ENCODE data around the gene POLA2.
"Not testable (repeated sequence)": the region's sequence is repeated elsewhere in the genome, so short reads cannot be mapped to it uniquely, and the experiment has no call there.

GRCh38 chr11:65332591-65332990 is 70.8 kb downstream of the POLA2 start:
- TF ChIP-seq, protein P1, sequence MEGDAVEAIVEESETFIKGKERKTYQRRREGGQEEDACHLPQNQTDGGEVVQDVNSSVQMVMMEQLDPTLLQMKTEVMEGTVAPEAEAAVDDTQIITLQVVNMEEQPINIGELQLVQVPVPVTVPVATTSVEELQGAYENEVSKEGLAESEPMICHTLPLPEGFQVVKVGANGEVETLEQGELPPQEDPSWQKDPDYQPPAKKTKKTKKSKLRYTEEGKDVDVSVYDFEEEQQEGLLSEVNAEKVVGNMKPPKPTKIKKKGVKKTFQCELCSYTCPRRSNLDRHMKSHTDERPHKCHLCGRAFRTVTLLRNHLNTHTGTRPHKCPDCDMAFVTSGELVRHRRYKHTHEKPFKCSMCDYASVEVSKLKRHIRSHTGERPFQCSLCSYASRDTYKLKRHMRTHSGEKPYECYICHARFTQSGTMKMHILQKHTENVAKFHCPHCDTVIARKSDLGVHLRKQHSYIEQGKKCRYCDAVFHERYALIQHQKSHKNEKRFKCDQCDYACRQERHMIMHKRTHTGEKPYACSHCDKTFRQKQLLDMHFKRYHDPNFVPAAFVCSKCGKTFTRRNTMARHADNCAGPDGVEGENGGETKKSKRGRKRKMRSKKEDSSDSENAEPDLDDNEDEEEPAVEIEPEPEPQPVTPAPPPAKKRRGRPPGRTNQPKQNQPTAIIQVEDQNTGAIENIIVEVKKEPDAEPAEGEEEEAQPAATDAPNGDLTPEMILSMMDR (conservative IDR thresholded peaks at IDR 0.05 in 1 of 2, IDR thresholded peaks at IDR 0.05 in 1 of 2; ENCODE audit: low read depth in 1 of 2, low read length in 2 of 2), result not testable (repeated sequence)
- not testable (repeated sequence) for TF ChIP-seq EZH2 (IDR thresholded peaks at IDR 0.05; ENCODE audit: low read length, missing control alignments)
